Muscle layer of colon (tissue), 2 donors: ENCODE results near the gene NUDT16L1.

ENCODE experiments used
- H3K27ac ChIP-seq: one replicate; pipeline ENCODE4 v1.7.0; 2013; ENCODE audit warnings: low read depth, mild to moderate bottlenecking, low read length, moderate library complexity
- H3K27me3 ChIP-seq, 2 donors: one replicate each; pipeline ENCODE4 v1.7.0; 2013; ENCODE audit warnings: low read length in 2 of 2, mild to moderate bottlenecking in 2 of 2; ENCODE audit not compliant: insufficient read depth in 2 of 2, control insufficient read depth in 1 of 2
- H3K36me3 ChIP-seq: one replicate; pipeline ENCODE4 v1.7.0; 2013; ENCODE audit warnings: mild to moderate bottlenecking, low read length; ENCODE audit not compliant: insufficient read depth
- H3K4me1 ChIP-seq: one replicate; pipeline ENCODE4 v1.7.0; 2013; ENCODE audit warnings: mild to moderate bottlenecking, low read length; ENCODE audit not compliant: insufficient read depth
- H3K4me3 ChIP-seq, 2 donors: one replicate each; pipeline ENCODE4 v1.7.0; 2013; ENCODE audit warnings: low read length in 2 of 2, low read depth in 1 of 2, mild to moderate bottlenecking in 1 of 2, moderate library complexity in 1 of 2
- H3K9ac ChIP-seq: one replicate; pipeline ENCODE4 v1.7.0; 2013; ENCODE audit warnings: low read length
- H3K9me3 ChIP-seq: one replicate; pipeline ENCODE4 v1.7.0; 2013; ENCODE audit warnings: mild to moderate bottlenecking, low read length
- donor health status: abdominal sarcoma.
- donor health status: Adenocarcinoma of cecum.

NUDT16L1 gene

GRCh38 chr16:4686497-4687210 lies 6.7 kb upstream of the NUDT16L1 start:
- no peaks in the 10 kb centered on the region for H3K9me3 ChIP-seq
- H3K4me3 ChIP-seq: no peak overlapping the region
- peaks cover 17% of the 10 kb centered on the region for H3K36me3 ChIP-seq
- H3K27ac ChIP-seq: no peak overlapping the region
- peaks cover 10% of the 10 kb centered on the region for H3K4me1 ChIP-seq
- H3K27me3 ChIP-seq: no peaks in the 10 kb centered on the region
- H3K9ac ChIP-seq: no peak overlapping the region

GRCh38 chr16:4687416-4687815 lies 5.9 kb upstream of the NUDT16L1 start:
- Histone ChIP-seq H3K36me3 (peaks cover 17% of the 10 kb centered on the region), H3K9ac (no peak overlapping the region)

GRCh38 chr16:4687946-4688673 lies 5.3 kb upstream of the NUDT16L1 start:
- Histone ChIP-seq H3K9me3 (no peaks in the 10 kb centered on the region), H3K4me1 (peaks cover 7% of the 10 kb centered on the region), H3K36me3 (peaks cover 17% of the 10 kb centered on the region), H3K27ac (no peak overlapping the region), H3K27me3 (no peaks in the 10 kb centered on the region), H3K4me3 (no peak overlapping the region), H3K9ac (no peak overlapping the region)

More at GRCh38 chr16:4687416-4687815, 5.9 kb upstream of the NUDT16L1 start:
- Histone ChIP-seq H3K9me3 (no peaks in the 10 kb centered on the region), H3K4me3 (no peak overlapping the region), H3K4me1 (peaks cover 8% of the 10 kb centered on the region), H3K27ac (no peak overlapping the region), H3K27me3 (no peaks in the 10 kb centered on the region)

DNA sequence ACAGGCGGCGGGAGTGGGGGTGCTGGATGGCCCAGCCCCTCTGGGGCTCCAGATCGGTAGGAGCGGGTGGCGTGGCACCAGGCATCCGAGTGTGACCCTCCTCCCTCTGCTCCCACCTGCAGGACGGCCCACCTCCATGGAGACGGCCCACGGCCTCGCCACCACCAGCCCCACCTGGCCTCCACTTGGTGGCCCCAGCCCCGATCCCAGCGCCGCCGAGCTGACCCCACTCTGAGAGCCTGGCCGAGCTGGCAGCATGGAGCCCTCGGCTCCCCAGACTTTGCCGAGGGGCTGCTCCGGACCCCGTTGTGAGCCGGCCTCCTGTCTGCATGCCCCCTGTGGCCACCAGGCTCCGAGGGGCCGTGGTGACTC lies 4.7 kb upstream of the NUDT16L1 start:
- H3K27ac ChIP-seq: no peak overlapping the region
- no peak overlapping the region for H3K9ac ChIP-seq
- H3K4me1 ChIP-seq: peaks cover 7% of the 10 kb centered on the region
- no peaks in the 10 kb centered on the region for H3K27me3 ChIP-seq
- H3K4me3 ChIP-seq: no peak overlapping the region
- no peaks in the 10 kb centered on the region for H3K9me3 ChIP-seq
- peaks cover 17% of the 10 kb centered on the region for H3K36me3 ChIP-seq

GRCh38 chr16:4689091-4689671 lies 4.2 kb upstream of the NUDT16L1 start:
- peaks cover 14% of the 10 kb centered on the region for H3K36me3 ChIP-seq
- no peak overlapping the region for H3K4me3 ChIP-seq
- H3K4me1 ChIP-seq: peaks cover 7% of the 10 kb centered on the region
- H3K27me3 ChIP-seq: no peaks in the 10 kb centered on the region
- no peaks in the 10 kb centered on the region for H3K9me3 ChIP-seq
- H3K9ac ChIP-seq: no peak overlapping the region
- no peak overlapping the region for H3K27ac ChIP-seq

DNA sequence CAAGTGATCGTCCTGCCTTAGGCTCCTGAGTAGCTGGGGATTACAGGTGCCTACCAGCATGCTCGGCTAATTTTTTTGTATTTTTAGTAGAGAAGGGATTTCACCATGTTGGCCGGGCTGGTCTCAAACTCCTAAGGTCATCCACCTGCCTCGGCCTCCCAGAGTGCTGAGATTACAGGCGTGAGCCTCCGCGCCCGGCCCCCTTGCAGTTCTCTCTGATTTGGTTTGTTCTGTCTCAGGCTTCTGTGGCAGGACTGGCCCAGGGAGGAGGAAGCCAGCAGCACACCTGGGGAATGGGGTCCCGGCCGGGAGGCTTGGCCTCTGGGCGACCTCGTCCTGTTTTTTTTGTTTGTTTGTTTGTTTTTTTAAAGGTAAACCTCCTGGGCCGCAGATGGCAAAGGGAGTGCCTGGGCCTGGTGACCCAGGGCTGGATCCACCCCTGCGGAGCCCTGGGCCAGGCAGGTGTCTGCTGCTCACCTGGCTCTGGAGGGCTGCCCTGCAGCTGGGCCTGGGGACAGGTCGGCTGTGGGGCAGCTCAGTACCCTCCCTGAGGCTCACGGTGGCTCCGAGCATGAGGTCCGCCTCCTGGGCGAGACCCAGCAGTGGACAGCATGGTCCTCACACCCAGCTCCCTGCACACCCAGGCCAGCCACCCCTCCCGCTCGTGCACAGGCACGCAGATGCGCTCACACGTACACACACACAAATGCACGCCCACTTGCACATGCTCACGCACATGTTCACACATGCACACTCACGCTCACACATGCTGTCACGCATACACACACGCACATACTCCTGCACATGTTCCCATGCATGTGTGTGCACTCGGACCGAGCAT lies 3.3 kb upstream of the NUDT16L1 start:
- Histone ChIP-seq H3K4me3 (no peak overlapping the region), H3K27me3 (no peaks in the 10 kb centered on the region), H3K27ac (no peak overlapping the region), H3K9ac (no peak overlapping the region), H3K36me3 (peaks cover 5% of the 10 kb centered on the region), H3K4me1 (peaks cover 14% of the 10 kb centered on the region), H3K9me3 (no peaks in the 10 kb centered on the region)

GRCh38 chr16:4690946-4691665 lies 2.3 kb upstream of the NUDT16L1 start:
- peaks cover 10% of the 10 kb centered on the region for H3K36me3 ChIP-seq

GRCh38 chr16:4691666-4692412 lies 1.5 kb upstream of the NUDT16L1 start:
- Histone ChIP-seq H3K27me3 (no peaks in the 10 kb centered on the region), H3K36me3 (peaks cover 13% of the 10 kb centered on the region), H3K9me3 (no peaks in the 10 kb centered on the region), H3K27ac (no peak overlapping the region), H3K4me1 (peaks cover 20% of the 10 kb centered on the region), H3K4me3 (no peak overlapping the region), H3K9ac (no peak overlapping the region)

More at GRCh38 chr16:4690946-4691665, 2.3 kb upstream of the NUDT16L1 start:
- Histone ChIP-seq H3K9me3 (no peaks in the 10 kb centered on the region), H3K4me3 (no peak overlapping the region), H3K4me1 (peaks cover 20% of the 10 kb centered on the region), H3K27me3 (no peaks in the 10 kb centered on the region), H3K27ac (no peak overlapping the region), H3K9ac (no peak overlapping the region)

- no peaks in the 10 kb centered on the region for H3K27me3 ChIP-seq
- H3K4me3 ChIP-seq: peak overlapping the region; percentile 62 to 75
- no peak overlapping the region for H3K9ac ChIP-seq
- H3K27ac ChIP-seq: peak overlapping the region; percentile 66
- peaks cover 14% of the 10 kb centered on the region for H3K36me3 ChIP-seq
- H3K4me1 ChIP-seq: peaks cover 20% of the 10 kb centered on the region
- H3K9me3 ChIP-seq: no peaks in the 10 kb centered on the region
These were observed 684 bp upstream of the NUDT16L1 start for GRCh38 chr16:4692460-4693295.
